ENCODE measurements around the gene DHCR24.

DNA sequence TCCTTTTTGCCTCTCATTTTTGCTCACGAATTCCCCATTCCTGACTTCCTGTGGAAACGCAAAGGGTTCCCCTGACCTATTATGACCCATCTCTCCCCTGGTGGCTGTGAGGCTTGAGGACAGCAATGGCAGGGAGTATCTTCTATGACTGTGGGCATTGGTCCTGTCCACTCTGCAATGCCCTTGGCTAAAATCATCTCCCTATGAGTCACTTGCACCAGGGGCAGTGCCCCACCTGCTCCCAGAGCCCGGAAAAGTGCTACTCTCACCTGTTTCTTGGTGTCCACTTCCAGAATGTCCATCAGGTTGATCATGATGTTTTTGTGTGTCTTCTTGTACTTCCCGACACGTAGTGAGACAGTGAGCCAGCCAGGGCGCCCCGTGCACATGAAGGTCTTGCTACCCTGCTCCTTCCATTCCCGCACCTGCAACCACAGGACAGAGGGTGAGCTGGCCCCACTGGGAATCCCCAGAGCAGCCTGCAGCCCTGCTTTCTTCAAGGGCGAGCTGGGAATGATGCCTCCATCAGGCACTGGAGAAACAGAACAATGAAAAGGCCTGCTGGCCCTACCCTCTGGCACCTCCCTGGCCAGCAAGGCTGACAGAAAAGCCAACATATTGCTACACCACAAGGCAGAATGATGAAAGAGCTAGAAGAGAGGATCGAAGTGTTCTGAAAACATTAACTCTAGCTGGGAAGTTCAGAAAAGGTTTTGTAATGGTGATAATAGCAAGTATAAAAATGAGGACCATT, 3.5 kb downstream of the DHCR24 start:
- TF ChIP-seq, protein P1, sequence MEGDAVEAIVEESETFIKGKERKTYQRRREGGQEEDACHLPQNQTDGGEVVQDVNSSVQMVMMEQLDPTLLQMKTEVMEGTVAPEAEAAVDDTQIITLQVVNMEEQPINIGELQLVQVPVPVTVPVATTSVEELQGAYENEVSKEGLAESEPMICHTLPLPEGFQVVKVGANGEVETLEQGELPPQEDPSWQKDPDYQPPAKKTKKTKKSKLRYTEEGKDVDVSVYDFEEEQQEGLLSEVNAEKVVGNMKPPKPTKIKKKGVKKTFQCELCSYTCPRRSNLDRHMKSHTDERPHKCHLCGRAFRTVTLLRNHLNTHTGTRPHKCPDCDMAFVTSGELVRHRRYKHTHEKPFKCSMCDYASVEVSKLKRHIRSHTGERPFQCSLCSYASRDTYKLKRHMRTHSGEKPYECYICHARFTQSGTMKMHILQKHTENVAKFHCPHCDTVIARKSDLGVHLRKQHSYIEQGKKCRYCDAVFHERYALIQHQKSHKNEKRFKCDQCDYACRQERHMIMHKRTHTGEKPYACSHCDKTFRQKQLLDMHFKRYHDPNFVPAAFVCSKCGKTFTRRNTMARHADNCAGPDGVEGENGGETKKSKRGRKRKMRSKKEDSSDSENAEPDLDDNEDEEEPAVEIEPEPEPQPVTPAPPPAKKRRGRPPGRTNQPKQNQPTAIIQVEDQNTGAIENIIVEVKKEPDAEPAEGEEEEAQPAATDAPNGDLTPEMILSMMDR (conservative IDR thresholded peaks at IDR 0.05): no peak
- TF ChIP-seq EZH2 (IDR thresholded peaks at IDR 0.05; ENCODE audit: low read depth): no peak

Measured in PC-9 (cell line).